ENCODE data around the gene HELQ.

DNA sequence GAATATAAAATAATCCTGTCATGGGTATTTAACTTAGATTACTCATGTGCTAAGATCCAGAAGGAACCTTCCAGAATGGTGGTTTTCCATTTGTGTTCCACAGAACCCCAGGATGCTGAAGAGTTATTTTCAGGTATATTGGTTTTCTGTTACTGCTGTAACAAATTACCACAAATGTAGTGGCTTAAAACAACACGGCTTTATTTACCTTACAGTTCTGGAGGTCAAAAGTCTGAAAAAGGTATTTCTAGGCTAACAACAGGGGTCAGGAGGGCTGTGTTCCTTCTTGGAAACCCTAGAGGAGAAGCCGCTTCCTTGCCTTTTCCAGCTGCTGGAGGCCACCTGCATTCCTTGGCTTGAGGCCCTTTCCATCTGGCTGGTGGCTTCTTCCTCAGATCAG is 63.1 kb downstream of the HELQ start:
- TF ChIP-seq POLR2AphosphoS5 (IDR thresholded peaks at IDR 0.05): no peak
- TF ChIP-seq, protein P1, sequence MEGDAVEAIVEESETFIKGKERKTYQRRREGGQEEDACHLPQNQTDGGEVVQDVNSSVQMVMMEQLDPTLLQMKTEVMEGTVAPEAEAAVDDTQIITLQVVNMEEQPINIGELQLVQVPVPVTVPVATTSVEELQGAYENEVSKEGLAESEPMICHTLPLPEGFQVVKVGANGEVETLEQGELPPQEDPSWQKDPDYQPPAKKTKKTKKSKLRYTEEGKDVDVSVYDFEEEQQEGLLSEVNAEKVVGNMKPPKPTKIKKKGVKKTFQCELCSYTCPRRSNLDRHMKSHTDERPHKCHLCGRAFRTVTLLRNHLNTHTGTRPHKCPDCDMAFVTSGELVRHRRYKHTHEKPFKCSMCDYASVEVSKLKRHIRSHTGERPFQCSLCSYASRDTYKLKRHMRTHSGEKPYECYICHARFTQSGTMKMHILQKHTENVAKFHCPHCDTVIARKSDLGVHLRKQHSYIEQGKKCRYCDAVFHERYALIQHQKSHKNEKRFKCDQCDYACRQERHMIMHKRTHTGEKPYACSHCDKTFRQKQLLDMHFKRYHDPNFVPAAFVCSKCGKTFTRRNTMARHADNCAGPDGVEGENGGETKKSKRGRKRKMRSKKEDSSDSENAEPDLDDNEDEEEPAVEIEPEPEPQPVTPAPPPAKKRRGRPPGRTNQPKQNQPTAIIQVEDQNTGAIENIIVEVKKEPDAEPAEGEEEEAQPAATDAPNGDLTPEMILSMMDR (IDR thresholded peaks at IDR 0.05): no peak
